WTC11 (cell line): ENCODE data around the gene SELENOI. TPM values are rescaled to one million over a fixed set of nuclear protein-coding genes. Genes with fewer than 3 reads are reported as not detected.

Experiments
- ATAC-seq: fragments of 200-7000 bp; cut with Tn5 transposase; 2 replicates; pipeline ENCODE4 v1.10.0; 2021; ENCODE audit warnings: mild to moderate bottlenecking, moderate library complexity
- CTCF ChIA-PET: fragments of 300-600 bp; sonication (Branson Sonifier 250); formaldehyde crosslinking; loops from one replicate; lab custom pipeline; 2021; ENCODE audit warnings: antibody characterized with exemption; lab: Charles Lee
- POLR2A ChIA-PET: fragments of 350-600 bp; sonication (Branson Sonifier 250); formaldehyde crosslinking; loops from one replicate; lab custom pipeline; 2021; ENCODE audit warnings: antibody characterized with exemption; lab: Charles Lee
- DNase-seq: peaks from one replicate; pipeline ENCODE4 v3.0.0; 2021; ENCODE audit warnings: low spot score
- H3K27ac Mint-ChIP-seq: 2 replicates; pipeline ENCODE4 v1.8.0; 2021; ENCODE audit warnings: mixed read lengths
- H3K27me3 Mint-ChIP-seq: 2 replicates; pipeline ENCODE4 v1.8.0; 2021; ENCODE audit warnings: low read depth, mild to moderate bottlenecking, moderate library complexity, mixed read lengths
- H3K36me3 Mint-ChIP-seq: 2 replicates; pipeline ENCODE4 v1.8.0; 2021; ENCODE audit warnings: mixed read lengths
- H3K4me1 Mint-ChIP-seq: 2 replicates; pipeline ENCODE4 v1.8.0; 2022; ENCODE audit warnings: mixed read lengths
- H3K4me3 Mint-ChIP-seq: 2 replicates; pipeline ENCODE4 v1.8.0; 2021; ENCODE audit warnings: mild to moderate bottlenecking, moderate library complexity, mixed read lengths
- H3K9me3 Mint-ChIP-seq: 2 replicates; pipeline ENCODE4 v1.8.0; 2021; ENCODE audit warnings: mixed read lengths
- ATF2 ChIP-seq: sonication (generic); formaldehyde crosslinking; IDR thresholded peaks from 2 replicates; pipeline ENCODE4 v1.8.1; 2022; ENCODE audit warnings: low read depth, missing genetic modification reagents, borderline replicate concordance
- CREB1 ChIP-seq: sonication (generic); formaldehyde crosslinking; IDR thresholded peaks from 2 replicates; pipeline ENCODE4 v1.8.0; 2023; ENCODE audit warnings: mild to moderate bottlenecking, missing genetic modification reagents
- CREM ChIP-seq: sonication (generic); formaldehyde crosslinking; IDR thresholded peaks from 2 replicates; pipeline ENCODE4 v1.8.1; 2022; ENCODE audit warnings: mild to moderate bottlenecking, missing genetic modification reagents, moderate library complexity
- ESRRA ChIP-seq: sonication (generic); formaldehyde crosslinking; IDR thresholded peaks from 2 replicates; pipeline ENCODE4 v1.8.1; 2022; ENCODE audit warnings: mild to moderate bottlenecking, missing genetic modification reagents, borderline replicate concordance
- ETV6 ChIP-seq: sonication (generic); formaldehyde crosslinking; IDR thresholded peaks from 2 replicates; pipeline ENCODE4 v1.8.1; 2022; ENCODE audit warnings: mild to moderate bottlenecking, missing genetic modification reagents
- GTF2I ChIP-seq: fragments of 250-450 bp; sonication (Bioruptor Pico); conservative IDR thresholded peaks from 2 replicates; pipeline ENCODE4 v1.4.0; 2021; ENCODE audit warnings: mild to moderate bottlenecking
- NFYB ChIP-seq: sonication (generic); formaldehyde crosslinking; conservative IDR thresholded peaks from 2 replicates; pipeline ENCODE4 v1.8.0; 2022; ENCODE audit warnings: low read depth, missing genetic modification reagents
- NR3C1 ChIP-seq: sonication (generic); formaldehyde crosslinking; conservative IDR thresholded peaks from 2 replicates; pipeline ENCODE4 v1.8.1; 2023; ENCODE audit warnings: low read depth, mild to moderate bottlenecking, missing genetic modification reagents
- OVOL2 ChIP-seq: fragments of 250-450 bp; sonication (Bioruptor Pico); IDR thresholded peaks from 2 replicates; pipeline ENCODE4 v1.9.0; 2021; ENCODE audit warnings: mild to moderate bottlenecking, borderline replicate concordance
- RELA ChIP-seq: sonication (generic); formaldehyde crosslinking; IDR thresholded peaks from 2 replicates; pipeline ENCODE4 v1.8.1; 2022; ENCODE audit warnings: missing genetic modification reagents, mild to moderate bottlenecking, borderline replicate concordance
- TP53 ChIP-seq: sonication (generic); formaldehyde crosslinking; IDR thresholded peaks from 2 replicates; pipeline ENCODE4 v1.8.1; 2023; ENCODE audit warnings: mild to moderate bottlenecking, missing genetic modification reagents
- ZNF121 ChIP-seq: sonication (generic); formaldehyde crosslinking; IDR thresholded peaks from 2 replicates; pipeline ENCODE4 v1.8.0; 2023; ENCODE audit warnings: missing genetic modification reagents
- ZNF396 ChIP-seq: fragments of 250-450 bp; sonication (Bioruptor Pico); IDR thresholded peaks from 2 replicates; pipeline ENCODE4 v1.8.0; 2021; ENCODE audit warnings: mild to moderate bottlenecking, moderate library complexity, borderline replicate concordance
- ZNF416 ChIP-seq: fragments of 250-450 bp; sonication (Bioruptor Pico); IDR thresholded peaks from 2 replicates; pipeline ENCODE4 v1.9.0; 2021; ENCODE audit warnings: mild to moderate bottlenecking, inconsistent platforms
- total RNA-seq: library from RNA; stranded (reverse); gene quantifications from 3 replicates; pipeline ENCODE4 v1.2.3, GENCODE V29; 2021
- TF ChIP-seq, protein P1 (sequence below): sonication (generic); formaldehyde crosslinking; IDR thresholded peaks from 2 replicates; pipeline ENCODE4 v1.8.1; 2023; ENCODE audit warnings: mild to moderate bottlenecking, missing genetic modification reagents
- TF ChIP-seq, protein P2 (sequence below): sonication (generic); formaldehyde crosslinking; IDR thresholded peaks from 2 replicates; pipeline ENCODE4 v1.8.0; 2022; ENCODE audit warnings: mild to moderate bottlenecking, missing genetic modification reagents
- TF ChIP-seq, protein P3 (sequence below): sonication (generic); formaldehyde crosslinking; IDR thresholded peaks from 2 replicates; pipeline ENCODE4 v1.8.1; 2022; ENCODE audit warnings: mild to moderate bottlenecking, moderate library complexity, missing genetic modification reagents
- TF ChIP-seq, protein P4 (sequence below): fragments of 250-450 bp; sonication (Bioruptor Pico); IDR thresholded peaks from 2 replicates; pipeline ENCODE4 v1.9.0; 2021; ENCODE audit warnings: moderate library complexity, mild to moderate bottlenecking, inconsistent platforms, borderline replicate concordance
- TF ChIP-seq, protein P5 (sequence below): sonication (generic); formaldehyde crosslinking; IDR thresholded peaks from 2 replicates; pipeline ENCODE4 v1.8.0; 2023; ENCODE audit warnings: missing genetic modification reagents, mild to moderate bottlenecking, borderline replicate concordance
- TF ChIP-seq, protein P6 (sequence below): fragments of 250-450 bp; sonication (Bioruptor Pico); IDR thresholded peaks from 2 replicates; pipeline ENCODE4 v1.9.0; 2021; ENCODE audit warnings: mild to moderate bottlenecking
- TF ChIP-seq, protein P7 (sequence below): sonication (generic); formaldehyde crosslinking; IDR thresholded peaks from 2 replicates; pipeline ENCODE4 v1.8.1; 2022; ENCODE audit warnings: mild to moderate bottlenecking, missing genetic modification reagents, moderate library complexity, borderline replicate concordance

SELENOI gene
- total RNA-seq, 1 experiment from 2014 or later: 53.1 TPM

DNA sequence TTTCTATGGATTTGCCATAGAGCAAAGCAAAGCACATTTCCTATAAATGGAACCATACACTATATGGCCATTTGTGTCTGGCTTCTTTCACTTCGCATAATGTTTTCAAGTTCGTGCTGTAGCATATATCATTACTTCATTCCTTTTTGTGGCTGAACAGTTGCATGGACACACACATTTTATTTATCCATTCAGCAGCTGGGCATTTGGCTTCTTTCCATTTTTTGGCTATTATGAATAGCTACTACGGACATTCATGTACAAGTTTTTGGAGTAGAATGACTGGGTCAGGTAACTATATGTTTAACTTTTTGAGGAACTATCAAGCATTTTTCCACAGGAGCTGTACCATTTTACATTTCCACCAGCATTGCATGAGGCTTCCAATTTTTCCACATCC is 10.7 kb upstream of the SELENOI start (continued):
- TF ChIP-seq, protein P1, sequence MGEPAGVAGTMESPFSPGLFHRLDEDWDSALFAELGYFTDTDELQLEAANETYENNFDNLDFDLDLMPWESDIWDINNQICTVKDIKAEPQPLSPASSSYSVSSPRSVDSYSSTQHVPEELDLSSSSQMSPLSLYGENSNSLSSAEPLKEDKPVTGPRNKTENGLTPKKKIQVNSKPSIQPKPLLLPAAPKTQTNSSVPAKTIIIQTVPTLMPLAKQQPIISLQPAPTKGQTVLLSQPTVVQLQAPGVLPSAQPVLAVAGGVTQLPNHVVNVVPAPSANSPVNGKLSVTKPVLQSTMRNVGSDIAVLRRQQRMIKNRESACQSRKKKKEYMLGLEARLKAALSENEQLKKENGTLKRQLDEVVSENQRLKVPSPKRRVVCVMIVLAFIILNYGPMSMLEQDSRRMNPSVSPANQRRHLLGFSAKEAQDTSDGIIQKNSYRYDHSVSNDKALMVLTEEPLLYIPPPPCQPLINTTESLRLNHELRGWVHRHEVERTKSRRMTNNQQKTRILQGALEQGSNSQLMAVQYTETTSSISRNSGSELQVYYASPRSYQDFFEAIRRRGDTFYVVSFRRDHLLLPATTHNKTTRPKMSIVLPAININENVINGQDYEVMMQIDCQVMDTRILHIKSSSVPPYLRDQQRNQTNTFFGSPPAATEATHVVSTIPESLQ (CRISPR knock-in tag): no peak
- no peak for TF ChIP-seq ZNF121 (CRISPR knock-in tag)

- DNase-seq (no peak), ATAC-seq (no peak)
- no peak overlapping the region for H3K4me3 Mint-ChIP-seq
- H3K27ac Mint-ChIP-seq: no peak overlapping the region
- CTCF ChIA-PET: no interaction called here
- H3K4me1 Mint-ChIP-seq: peaks cover 12% of the 10 kb centered on the region
- no peaks in the 10 kb centered on the region for H3K9me3 Mint-ChIP-seq
- no peaks in the 10 kb centered on the region; the same call in 1 of the 2 replicates for H3K27me3 Mint-ChIP-seq
- POLR2A ChIA-PET: no interaction called here
- no peaks in the 10 kb centered on the region for H3K36me3 Mint-ChIP-seq
- TF ChIP-seq, protein P2, sequence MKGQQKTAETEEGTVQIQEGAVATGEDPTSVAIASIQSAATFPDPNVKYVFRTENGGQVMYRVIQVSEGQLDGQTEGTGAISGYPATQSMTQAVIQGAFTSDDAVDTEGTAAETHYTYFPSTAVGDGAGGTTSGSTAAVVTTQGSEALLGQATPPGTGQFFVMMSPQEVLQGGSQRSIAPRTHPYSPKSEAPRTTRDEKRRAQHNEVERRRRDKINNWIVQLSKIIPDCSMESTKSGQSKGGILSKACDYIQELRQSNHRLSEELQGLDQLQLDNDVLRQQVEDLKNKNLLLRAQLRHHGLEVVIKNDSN (CRISPR knock-in tag): no peak
- TF ChIP-seq GTF2I (CRISPR knock-in tag): no peak
- TF ChIP-seq TP53 (CRISPR knock-in tag): no peak
- TF ChIP-seq ESRRA (CRISPR knock-in tag): no peak
- TF ChIP-seq CREM (CRISPR knock-in tag): no peak
- TF ChIP-seq, protein P3, sequence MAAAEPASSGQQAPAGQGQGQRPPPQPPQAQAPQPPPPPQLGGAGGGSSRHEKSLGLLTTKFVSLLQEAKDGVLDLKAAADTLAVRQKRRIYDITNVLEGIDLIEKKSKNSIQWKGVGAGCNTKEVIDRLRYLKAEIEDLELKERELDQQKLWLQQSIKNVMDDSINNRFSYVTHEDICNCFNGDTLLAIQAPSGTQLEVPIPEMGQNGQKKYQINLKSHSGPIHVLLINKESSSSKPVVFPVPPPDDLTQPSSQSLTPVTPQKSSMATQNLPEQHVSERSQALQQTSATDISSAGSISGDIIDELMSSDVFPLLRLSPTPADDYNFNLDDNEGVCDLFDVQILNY (CRISPR knock-in tag): no peak
- TF ChIP-seq CREB1 (CRISPR knock-in tag): no peak
- no peak for TF ChIP-seq NR3C1 (CRISPR knock-in tag)
- TF ChIP-seq, protein P4, sequence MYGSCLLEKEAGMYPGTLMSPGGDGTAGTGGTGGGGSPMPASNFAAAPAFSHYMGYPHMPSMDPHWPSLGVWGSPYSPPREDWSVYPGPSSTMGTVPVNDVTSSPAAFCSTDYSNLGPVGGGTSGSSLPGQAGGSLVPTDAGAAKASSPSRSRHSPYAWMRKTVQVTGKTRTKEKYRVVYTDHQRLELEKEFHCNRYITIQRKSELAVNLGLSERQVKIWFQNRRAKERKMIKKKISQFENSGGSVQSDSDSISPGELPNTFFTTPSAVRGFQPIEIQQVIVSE (CRISPR knock-in tag): no peak
- TF ChIP-seq, protein P5, sequence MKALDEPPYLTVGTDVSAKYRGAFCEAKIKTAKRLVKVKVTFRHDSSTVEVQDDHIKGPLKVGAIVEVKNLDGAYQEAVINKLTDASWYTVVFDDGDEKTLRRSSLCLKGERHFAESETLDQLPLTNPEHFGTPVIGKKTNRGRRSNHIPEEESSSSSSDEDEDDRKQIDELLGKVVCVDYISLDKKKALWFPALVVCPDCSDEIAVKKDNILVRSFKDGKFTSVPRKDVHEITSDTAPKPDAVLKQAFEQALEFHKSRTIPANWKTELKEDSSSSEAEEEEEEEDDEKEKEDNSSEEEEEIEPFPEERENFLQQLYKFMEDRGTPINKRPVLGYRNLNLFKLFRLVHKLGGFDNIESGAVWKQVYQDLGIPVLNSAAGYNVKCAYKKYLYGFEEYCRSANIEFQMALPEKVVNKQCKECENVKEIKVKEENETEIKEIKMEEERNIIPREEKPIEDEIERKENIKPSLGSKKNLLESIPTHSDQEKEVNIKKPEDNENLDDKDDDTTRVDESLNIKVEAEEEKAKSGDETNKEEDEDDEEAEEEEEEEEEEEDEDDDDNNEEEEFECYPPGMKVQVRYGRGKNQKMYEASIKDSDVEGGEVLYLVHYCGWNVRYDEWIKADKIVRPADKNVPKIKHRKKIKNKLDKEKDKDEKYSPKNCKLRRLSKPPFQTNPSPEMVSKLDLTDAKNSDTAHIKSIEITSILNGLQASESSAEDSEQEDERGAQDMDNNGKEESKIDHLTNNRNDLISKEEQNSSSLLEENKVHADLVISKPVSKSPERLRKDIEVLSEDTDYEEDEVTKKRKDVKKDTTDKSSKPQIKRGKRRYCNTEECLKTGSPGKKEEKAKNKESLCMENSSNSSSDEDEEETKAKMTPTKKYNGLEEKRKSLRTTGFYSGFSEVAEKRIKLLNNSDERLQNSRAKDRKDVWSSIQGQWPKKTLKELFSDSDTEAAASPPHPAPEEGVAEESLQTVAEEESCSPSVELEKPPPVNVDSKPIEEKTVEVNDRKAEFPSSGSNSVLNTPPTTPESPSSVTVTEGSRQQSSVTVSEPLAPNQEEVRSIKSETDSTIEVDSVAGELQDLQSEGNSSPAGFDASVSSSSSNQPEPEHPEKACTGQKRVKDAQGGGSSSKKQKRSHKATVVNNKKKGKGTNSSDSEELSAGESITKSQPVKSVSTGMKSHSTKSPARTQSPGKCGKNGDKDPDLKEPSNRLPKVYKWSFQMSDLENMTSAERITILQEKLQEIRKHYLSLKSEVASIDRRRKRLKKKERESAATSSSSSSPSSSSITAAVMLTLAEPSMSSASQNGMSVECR (CRISPR knock-in tag): no peak
- no peak for TF ChIP-seq NFYB (CRISPR knock-in tag)
- no peak for TF ChIP-seq ZNF396 (CRISPR knock-in tag)
- no peak for TF ChIP-seq ATF2
- TF ChIP-seq ZNF416: no peak
- TF ChIP-seq, protein P6, sequence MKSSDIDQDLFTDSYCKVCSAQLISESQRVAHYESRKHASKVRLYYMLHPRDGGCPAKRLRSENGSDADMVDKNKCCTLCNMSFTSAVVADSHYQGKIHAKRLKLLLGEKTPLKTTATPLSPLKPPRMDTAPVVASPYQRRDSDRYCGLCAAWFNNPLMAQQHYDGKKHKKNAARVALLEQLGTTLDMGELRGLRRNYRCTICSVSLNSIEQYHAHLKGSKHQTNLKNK (CRISPR knock-in tag): no peak
- TF ChIP-seq, protein P7, sequence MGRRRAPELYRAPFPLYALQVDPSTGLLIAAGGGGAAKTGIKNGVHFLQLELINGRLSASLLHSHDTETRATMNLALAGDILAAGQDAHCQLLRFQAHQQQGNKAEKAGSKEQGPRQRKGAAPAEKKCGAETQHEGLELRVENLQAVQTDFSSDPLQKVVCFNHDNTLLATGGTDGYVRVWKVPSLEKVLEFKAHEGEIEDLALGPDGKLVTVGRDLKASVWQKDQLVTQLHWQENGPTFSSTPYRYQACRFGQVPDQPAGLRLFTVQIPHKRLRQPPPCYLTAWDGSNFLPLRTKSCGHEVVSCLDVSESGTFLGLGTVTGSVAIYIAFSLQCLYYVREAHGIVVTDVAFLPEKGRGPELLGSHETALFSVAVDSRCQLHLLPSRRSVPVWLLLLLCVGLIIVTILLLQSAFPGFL: no peak
- no peak for TF ChIP-seq ETV6
- no peak for TF ChIP-seq RELA (CRISPR knock-in tag)
- no peak for TF ChIP-seq OVOL2 (CRISPR knock-in tag)
Observed at GRCh38 chr2:26336719-26337118, 9.2 kb upstream of the SELENOI start.
